BLaER1 treated with 17β-estradiol and CSF1 and Interleukin-3, amounts not matched to agents 10 nM and 100 nM (cell line): Measurements from ENCODE around the gene CCL18.

Source experiments
- H3K27ac ChIP-seq, 11 experiments: shearing (Covaris generic); formaldehyde crosslinking; 2 replicates each; pipeline ENCODE4 v1.8.1; 2022
- H3K27me3 ChIP-seq, 11 experiments: shearing (Covaris generic); formaldehyde crosslinking; 2 replicates each; pipeline ENCODE4 v1.8.1; 2022
- H3K36me3 ChIP-seq, 11 experiments: shearing (Covaris generic); formaldehyde crosslinking; 2 replicates each; pipeline ENCODE4 v1.8.1; 2022
- H3K4me1 ChIP-seq, 10 experiments: shearing (Covaris generic); formaldehyde crosslinking; 2 replicates each; pipeline ENCODE4 v1.8.1; 2022
- H3K4me2 ChIP-seq, 11 experiments: shearing (Covaris generic); formaldehyde crosslinking; 2 replicates each; pipeline ENCODE4 v1.8.1; 2022
- H3K4me3 ChIP-seq, 10 experiments: shearing (Covaris generic); formaldehyde crosslinking; 2 replicates each; pipeline ENCODE4 v1.8.1; 2022
- H3K9ac ChIP-seq, 11 experiments: shearing (Covaris generic); formaldehyde crosslinking; 2 replicates each; pipeline ENCODE4 v1.8.1; 2022
- H3K9me3 ChIP-seq, 11 experiments: shearing (Covaris generic); formaldehyde crosslinking; replicated peaks in 1 of 11; 2 replicates each; pipeline ENCODE4 v1.8.1; 2022
- H4K20me1 ChIP-seq, 11 experiments: shearing (Covaris generic); formaldehyde crosslinking; 2 replicates each; pipeline ENCODE4 v1.8.1; 2022
- Cebpa-rat ChIP-seq, 11 experiments: shearing (Covaris generic); IDR thresholded peaks; 2 replicates each; pipeline ENCODE4 v1.8.1; 2022

Gene CCL18

GRCh38 chr17:36030956-36031355 lies 33.1 kb upstream of the CCL18 start:
- Histone ChIP-seq H3K27ac (no peak overlapping the region), H3K4me2 (no peak overlapping the region), H3K9ac (no peak overlapping the region), H3K9me3 (no peaks in the 10 kb centered on the region), H3K27me3 (no peaks in the 10 kb centered on the region), H3K4me3 (no peak overlapping the region), H4K20me1 (no peaks in the 10 kb centered on the region), H3K36me3 (no peaks in the 10 kb centered on the region), H3K4me1 (peaks cover 9 to 42% (median 28%) of the 10 kb centered on the region in 10 experiments; a peak in 18 of 20 replicates)
- no peak for TF ChIP-seq Cebpa-rat (IDR thresholded peaks at IDR 0.05)

GRCh38 chr17:36034127-36034526 lies 29.9 kb upstream of the CCL18 start:
- Histone ChIP-seq H3K4me1 (peaks cover 15 to 65% (median 46%) of the 10 kb centered on the region in 10 experiments; a peak in 18 of 20 replicates), H3K27ac (peak overlapping the region in 7 of 11 experiments; percentile 25 to 87 (median 82); a peak in 15 of 22 replicates), H3K4me3 (peak overlapping the region in 1 of 10 experiments; percentile 18; a peak in 1 of 20 replicates), H3K36me3 (no peaks in the 10 kb centered on the region), H3K4me2 (peak overlapping the region in 10 of 11 experiments; percentile 1 to 89 (median 70); a peak in 17 of 22 replicates), H3K9me3 (no peaks in the 10 kb centered on the region), H3K27me3 (no peaks in the 10 kb centered on the region), H3K9ac (peak overlapping the region in 6 of 11 experiments; percentile 15 to 66 (median 47); a peak in 9 of 22 replicates), H4K20me1 (no peaks in the 10 kb centered on the region)
- TF ChIP-seq Cebpa-rat (IDR thresholded peaks at IDR 0.05) = peak in 1 of 11 experiments; percentile 63; a peak in 2 of 22 replicates

GRCh38 chr17:36036235-36036634 lies 27.8 kb upstream of the CCL18 start:
- TF ChIP-seq Cebpa-rat (IDR thresholded peaks at IDR 0.05) = no peak
- Histone ChIP-seq H3K27me3 (no peaks in the 10 kb centered on the region), H3K36me3 (no peaks in the 10 kb centered on the region)

GRCh38 chr17:36048066-36048465 lies 16.0 kb upstream of the CCL18 start:
- Histone ChIP-seq H3K27me3 (no peaks in the 10 kb centered on the region), H3K4me3 (no peak overlapping the region), H3K27ac (no peak overlapping the region), H3K9ac (no peak overlapping the region), H4K20me1 (no peaks in the 10 kb centered on the region), H3K4me1 (peaks cover 0 to 5% (median 0%) of the 10 kb centered on the region in 10 experiments; a peak in 3 of 20 replicates), H3K4me2 (no peak overlapping the region), H3K36me3 (no peaks in the 10 kb centered on the region), H3K9me3 (peaks cover 51 to 79% (median 61%) of the 10 kb centered on the region in 11 experiments)
- TF ChIP-seq Cebpa-rat (IDR thresholded peaks at IDR 0.05) = no peak

More at GRCh38 chr17:36036235-36036634, 27.8 kb upstream of the CCL18 start:
- no peak overlapping the region for H3K4me3 ChIP-seq
- no peaks in the 10 kb centered on the region for H4K20me1 ChIP-seq
- peak overlapping the region in 9 of 11 experiments; percentile 10 to 89 (median 72); a peak in 16 of 22 replicates for H3K4me2 ChIP-seq
- H3K9ac ChIP-seq = peak overlapping the region in 6 of 11 experiments; percentile 42 to 66 (median 60); a peak in 10 of 22 replicates
- H3K4me1 ChIP-seq = peaks cover 15 to 65% (median 46%) of the 10 kb centered on the region in 10 experiments; a peak in 18 of 20 replicates
- no peaks in the 10 kb centered on the region for H3K9me3 ChIP-seq
- H3K27ac ChIP-seq = peak overlapping the region in 9 of 11 experiments; percentile 11 to 87 (median 82); a peak in 15 of 22 replicates

GRCh38 chr17:36049643-36050042 lies 14.4 kb upstream of the CCL18 start:
- Histone ChIP-seq H3K36me3 (no peaks in the 10 kb centered on the region), H4K20me1 (no peaks in the 10 kb centered on the region), H3K4me3 (no peak overlapping the region), H3K9ac (no peak overlapping the region), H3K27ac (no peak overlapping the region), H3K4me2 (no peak overlapping the region), H3K9me3 (peaks cover 48 to 79% (median 59%) of the 10 kb centered on the region in 11 experiments), H3K4me1 (peaks cover 0 to 5% (median under 1%) of the 10 kb centered on the region in 10 experiments; a peak in 6 of 20 replicates), H3K27me3 (no peaks in the 10 kb centered on the region)
- TF ChIP-seq Cebpa-rat (IDR thresholded peaks at IDR 0.05) = no peak

- H4K20me1 ChIP-seq = no peaks in the 10 kb centered on the region
- peaks cover 8 to 27% (median 20%) of the 10 kb centered on the region in 11 experiments for H3K9me3 ChIP-seq
- peaks cover 0 to 41% (median 0%) of the 10 kb centered on the region in 10 experiments; a peak in 5 of 20 replicates for H3K4me1 ChIP-seq
- H3K27me3 ChIP-seq = no peaks in the 10 kb centered on the region
- no peak overlapping the region for H3K9ac ChIP-seq
- H3K4me2 ChIP-seq = peak overlapping the region in 2 of 11 experiments; percentile 51 to 65; a peak in 4 of 22 replicates
- H3K4me3 ChIP-seq = no peak overlapping the region
- TF ChIP-seq Cebpa-rat (IDR thresholded peaks at IDR 0.05) = no peak
- H3K27ac ChIP-seq = no peak overlapping the region
- H3K36me3 ChIP-seq = no peaks in the 10 kb centered on the region
These were observed 8.9 kb upstream of the CCL18 start for GRCh38 chr17:36055171-36055570.

- Histone ChIP-seq H3K4me1 (peaks cover 0 to 41% (median 0%) of the 10 kb centered on the region in 10 experiments; a peak in 5 of 20 replicates), H3K4me3 (no peak overlapping the region), H4K20me1 (no peaks in the 10 kb centered on the region)
These were observed 8.1 kb upstream of the CCL18 start for GRCh38 chr17:36055921-36056520.

GRCh38 chr17:36057911-36058310 lies 6.2 kb upstream of the CCL18 start:
- H3K9ac ChIP-seq = no peak overlapping the region
- no peaks in the 10 kb centered on the region for H3K27me3 ChIP-seq
- peaks cover 0 to 6% (median 0%) of the 10 kb centered on the region in 11 experiments; a peak in 3 of 22 replicates for H3K9me3 ChIP-seq
- H3K4me1 ChIP-seq = peaks cover 0 to 41% (median under 1%) of the 10 kb centered on the region in 10 experiments; a peak in 7 of 20 replicates
- H3K4me3 ChIP-seq = no peak overlapping the region
- no peaks in the 10 kb centered on the region for H4K20me1 ChIP-seq
- H3K27ac ChIP-seq = peak overlapping the region in 1 of 11 experiments; percentile 25; a peak in 1 of 22 replicates
- no peaks in the 10 kb centered on the region for H3K36me3 ChIP-seq
- peak overlapping the region in 3 of 11 experiments; percentile 10 to 80 (median 63); a peak in 5 of 22 replicates for H3K4me2 ChIP-seq
- TF ChIP-seq Cebpa-rat (IDR thresholded peaks at IDR 0.05) = no peak

More at GRCh38 chr17:36055921-36056520, 8.1 kb upstream of the CCL18 start:
- TF ChIP-seq Cebpa-rat (IDR thresholded peaks at IDR 0.05) = no peak
- Histone ChIP-seq H3K36me3 (no peaks in the 10 kb centered on the region), H3K9me3 (peaks cover 0 to 18% (median 12%) of the 10 kb centered on the region in 11 experiments; a peak in 16 of 22 replicates), H3K27ac (no peak overlapping the region), H3K4me2 (peak overlapping the region in 2 of 11 experiments; percentile 51 to 65; a peak in 4 of 22 replicates), H3K27me3 (no peaks in the 10 kb centered on the region), H3K9ac (no peak overlapping the region)

- H3K9ac ChIP-seq = no peak overlapping the region
- peaks cover 0 to 39% (median 6%) of the 10 kb centered on the region in 10 experiments; a peak in 10 of 20 replicates for H3K4me1 ChIP-seq
- no peak overlapping the region for H3K4me3 ChIP-seq
These were observed 4.7 kb upstream of the CCL18 start for GRCh38 chr17:36059406-36059805.

More at GRCh38 chr17:36059406-36059805, 4.7 kb upstream of the CCL18 start:
- TF ChIP-seq Cebpa-rat (IDR thresholded peaks at IDR 0.05) = no peak
- no peak overlapping the region for H3K4me2 ChIP-seq
- H3K36me3 ChIP-seq = no peaks in the 10 kb centered on the region
- H3K27ac ChIP-seq = no peak overlapping the region
- no peaks in the 10 kb centered on the region for H4K20me1 ChIP-seq
- peaks cover 0 to 10% (median 0%) of the 10 kb centered on the region in 11 experiments; a peak in 5 of 22 replicates for H3K9me3 ChIP-seq
- no peaks in the 10 kb centered on the region for H3K27me3 ChIP-seq
